Stimulated activated CD8-positive, alpha-beta memory T cell treated with anti-CD3 and anti-CD28 coated beads, Interleukin-7, amount 100 ng/mL, for 1 hour (primary cell): Measurements from ENCODE around the gene CASP12.

Experiments
- DNase-seq, 2 donors: peaks; one replicate each; pipeline ENCODE4 v3.0.0-alpha.2; 2020; ENCODE audit warnings: low read depth in 2 of 2

The CASP12 gene

DNA sequence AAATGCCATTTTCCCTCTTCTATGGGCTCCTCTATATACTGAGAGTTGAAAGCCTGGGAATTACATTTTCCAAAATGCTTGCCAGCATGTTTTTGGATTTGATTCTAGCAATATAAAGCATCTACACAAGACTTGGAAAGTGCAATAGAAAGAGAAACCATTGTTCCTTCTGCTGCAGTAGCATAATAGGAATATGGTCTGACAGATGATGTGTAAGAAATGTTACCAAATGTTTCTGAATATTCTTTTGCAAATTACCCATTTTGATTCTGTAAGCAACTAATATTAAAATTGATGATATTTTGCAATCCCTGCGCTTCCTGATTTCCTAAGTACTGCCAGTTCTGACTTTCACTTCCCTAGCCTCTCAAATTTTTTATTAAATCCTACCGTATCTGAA, 61.6 kb downstream of the CASP12 start:
- DNase-seq, result no peak
